ENCODE data around the gene CAMKV.

DNA sequence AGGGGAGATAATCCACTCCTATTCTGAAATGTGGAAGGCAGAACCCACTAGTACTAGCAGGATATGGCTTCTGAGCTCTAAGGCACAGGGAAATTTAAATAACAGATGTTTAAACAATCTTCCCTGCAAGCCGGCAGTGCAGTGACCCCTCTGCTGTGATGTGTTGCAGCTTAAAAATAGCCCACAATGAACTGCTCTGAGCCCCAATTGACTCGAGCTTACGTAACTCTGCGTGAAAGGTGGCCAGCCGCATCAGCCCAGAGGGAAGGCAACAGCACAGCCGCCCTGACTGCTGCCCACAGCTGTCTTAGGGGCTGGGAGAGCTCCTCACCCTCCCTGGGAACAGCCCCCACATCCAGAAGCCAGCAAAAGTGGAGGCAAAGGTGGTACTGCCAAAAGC is 12.5 kb upstream of the CAMKV start:
- TF ChIP-seq CTCF (IDR thresholded peaks at IDR 0.05) = no peak
- no peak for TF ChIP-seq POLR2A (IDR thresholded peaks at IDR 0.05)
